Measurements from ENCODE around the gene MZT2B. TPM values are rescaled to one million over a fixed set of nuclear protein-coding genes. Genes with fewer than 3 reads are reported as not detected.
"Not testable (repeated sequence)": the region's sequence is repeated elsewhere in the genome, so short reads cannot be mapped to it uniquely, and the experiment has no call there.

Gene MZT2B
- total RNA-seq, 1 experiment from 2014 or later, result 341 TPM

DNA sequence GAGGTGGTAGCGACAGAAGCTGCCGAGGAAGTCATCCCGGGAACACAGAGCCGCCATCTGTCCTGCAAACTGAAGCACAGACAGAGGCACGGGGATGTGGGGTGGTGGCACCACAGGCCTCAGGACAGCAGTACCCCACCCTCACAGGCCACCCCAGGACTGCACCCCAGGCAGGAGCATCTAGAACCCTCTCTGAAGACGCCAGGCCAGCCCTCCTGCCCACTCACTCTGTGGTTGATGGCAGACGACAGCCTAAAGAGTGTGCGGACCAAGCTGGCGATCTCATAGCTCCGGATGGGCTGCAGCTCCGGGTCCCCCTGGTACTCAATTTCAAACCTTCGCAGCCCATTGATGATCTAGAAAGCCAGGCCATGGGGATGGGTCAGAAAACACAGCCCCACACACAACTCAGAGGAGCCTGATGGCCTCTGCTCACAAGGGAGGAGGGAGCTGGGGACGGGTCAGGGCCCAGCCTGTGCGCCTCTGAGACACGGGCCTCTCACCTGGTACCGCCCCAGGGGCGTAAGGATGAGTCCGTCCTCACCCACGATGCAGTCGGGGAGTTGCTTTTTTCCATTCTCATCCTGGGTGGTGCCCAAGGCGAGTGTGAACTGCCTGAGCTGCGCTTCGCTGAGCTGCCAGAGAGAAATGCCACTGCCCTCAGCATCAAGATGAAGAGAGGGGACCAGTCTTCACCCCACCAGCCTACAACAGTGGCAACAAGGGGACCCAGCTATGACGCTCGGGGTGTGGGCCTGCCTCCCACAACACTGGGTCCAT is 29.1 kb upstream of the MZT2B start:
- DNase-seq (ENCODE audit: low spot score), result no peak
- ChIA-PET CTCF (no interaction called here), POLR2A (ENCODE audit: low non-redundant PET) (no interaction called here)
- no peak overlapping the region for H3K4me3 ChIP-seq (ENCODE audit: low read depth, low read length, poor library complexity, severe bottlenecking)
- peaks cover 5% of the 10 kb centered on the region for H3K36me3 ChIP-seq (ENCODE audit: insufficient read depth, low read length, poor library complexity, severe bottlenecking)
- no peaks in the 10 kb centered on the region for H3K4me1 ChIP-seq (ENCODE audit: insufficient read depth, low read length, poor library complexity, severe bottlenecking)
- intact Hi-C loops (cut with micrococcal nuclease; ENCODE audit: unreplicated experiment), result no loop called here
- TF ChIP-seq, protein P1, sequence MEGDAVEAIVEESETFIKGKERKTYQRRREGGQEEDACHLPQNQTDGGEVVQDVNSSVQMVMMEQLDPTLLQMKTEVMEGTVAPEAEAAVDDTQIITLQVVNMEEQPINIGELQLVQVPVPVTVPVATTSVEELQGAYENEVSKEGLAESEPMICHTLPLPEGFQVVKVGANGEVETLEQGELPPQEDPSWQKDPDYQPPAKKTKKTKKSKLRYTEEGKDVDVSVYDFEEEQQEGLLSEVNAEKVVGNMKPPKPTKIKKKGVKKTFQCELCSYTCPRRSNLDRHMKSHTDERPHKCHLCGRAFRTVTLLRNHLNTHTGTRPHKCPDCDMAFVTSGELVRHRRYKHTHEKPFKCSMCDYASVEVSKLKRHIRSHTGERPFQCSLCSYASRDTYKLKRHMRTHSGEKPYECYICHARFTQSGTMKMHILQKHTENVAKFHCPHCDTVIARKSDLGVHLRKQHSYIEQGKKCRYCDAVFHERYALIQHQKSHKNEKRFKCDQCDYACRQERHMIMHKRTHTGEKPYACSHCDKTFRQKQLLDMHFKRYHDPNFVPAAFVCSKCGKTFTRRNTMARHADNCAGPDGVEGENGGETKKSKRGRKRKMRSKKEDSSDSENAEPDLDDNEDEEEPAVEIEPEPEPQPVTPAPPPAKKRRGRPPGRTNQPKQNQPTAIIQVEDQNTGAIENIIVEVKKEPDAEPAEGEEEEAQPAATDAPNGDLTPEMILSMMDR (conservative IDR thresholded peaks at IDR 0.05; ENCODE audit: low read depth, low read length), result no peak
- TF ChIP-seq EZH2 (IDR thresholded peaks at IDR 0.05; ENCODE audit: borderline replicate concordance, low read depth, low read length, poor library complexity, severe bottlenecking), result no peak
- H3K9me3 ChIP-seq (ENCODE audit: low read depth, low read length, poor library complexity, severe bottlenecking), result no peaks in the 10 kb centered on the region
- no TSS peak for BruUV-seq (replicated peaks)
- no peak overlapping the region for H3K27ac ChIP-seq (ENCODE audit: low read depth, low read length, poor library complexity, severe bottlenecking)
- H3K27me3 ChIP-seq (replicated peaks; ENCODE audit: insufficient read depth, low read depth, low read length, poor library complexity), result no peaks in the 10 kb centered on the region

- not testable (repeated sequence) for H3K4me3 ChIP-seq (ENCODE audit: low read depth, low read length, poor library complexity, severe bottlenecking); BruUV-seq (replicated peaks)
- CTCF ChIA-PET, result interaction anchor here (0.6 kb wide), 1 partner anchor 181 kb away, joined by 9 read pairs; no protein-coding TSS in a partner anchor
These were observed 28.2 kb upstream of the MZT2B start for GRCh38 chr2:130153721-130154422.

DNA sequence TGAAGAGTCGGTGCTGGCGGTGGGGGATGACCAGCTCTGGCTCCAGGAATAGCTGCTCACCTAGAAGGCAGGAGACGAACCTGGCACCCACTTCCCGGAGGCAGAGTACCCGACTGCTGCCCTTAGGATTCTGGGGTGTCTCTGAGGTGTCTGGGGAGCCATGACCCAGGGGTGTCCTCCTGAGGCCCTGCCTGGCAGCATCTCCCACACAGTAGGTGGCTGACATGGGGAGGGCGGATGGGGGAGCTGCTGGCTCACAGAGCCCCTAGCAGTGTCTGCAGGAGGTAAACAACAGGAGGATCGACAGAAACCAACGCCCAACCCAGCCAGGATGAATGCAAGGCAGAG is 27.7 kb upstream of the MZT2B start:
- DNase-seq (ENCODE audit: low spot score); H3K4me1 ChIP-seq (ENCODE audit: insufficient read depth, low read length, poor library complexity, severe bottlenecking); H3K27me3 ChIP-seq (replicated peaks; ENCODE audit: insufficient read depth, low read depth, low read length, poor library complexity); BruUV-seq (replicated peaks); H3K9me3 ChIP-seq (ENCODE audit: low read depth, low read length, poor library complexity, severe bottlenecking); H3K36me3 ChIP-seq (ENCODE audit: insufficient read depth, low read length, poor library complexity, severe bottlenecking); POLR2A ChIA-PET (ENCODE audit: low non-redundant PET); intact Hi-C loops (cut with micrococcal nuclease; ENCODE audit: unreplicated experiment); H3K27ac ChIP-seq (ENCODE audit: low read depth, low read length, poor library complexity, severe bottlenecking); H3K4me3 ChIP-seq (ENCODE audit: low read depth, low read length, poor library complexity, severe bottlenecking): not testable (repeated sequence)
- CTCF ChIA-PET, result interaction anchor here (0.6 kb wide), 1 partner anchor 181 kb away, joined by 9 read pairs; no protein-coding TSS in a partner anchor

More at GRCh38 chr2:130153721-130154422, 28.2 kb upstream of the MZT2B start:
- H3K27ac ChIP-seq (ENCODE audit: low read depth, low read length, poor library complexity, severe bottlenecking); intact Hi-C loops (cut with micrococcal nuclease; ENCODE audit: unreplicated experiment); H3K4me1 ChIP-seq (ENCODE audit: insufficient read depth, low read length, poor library complexity, severe bottlenecking); H3K27me3 ChIP-seq (replicated peaks; ENCODE audit: insufficient read depth, low read depth, low read length, poor library complexity); H3K9me3 ChIP-seq (ENCODE audit: low read depth, low read length, poor library complexity, severe bottlenecking); DNase-seq (ENCODE audit: low spot score); H3K36me3 ChIP-seq (ENCODE audit: insufficient read depth, low read length, poor library complexity, severe bottlenecking); POLR2A ChIA-PET (ENCODE audit: low non-redundant PET): not testable (repeated sequence)

DNA sequence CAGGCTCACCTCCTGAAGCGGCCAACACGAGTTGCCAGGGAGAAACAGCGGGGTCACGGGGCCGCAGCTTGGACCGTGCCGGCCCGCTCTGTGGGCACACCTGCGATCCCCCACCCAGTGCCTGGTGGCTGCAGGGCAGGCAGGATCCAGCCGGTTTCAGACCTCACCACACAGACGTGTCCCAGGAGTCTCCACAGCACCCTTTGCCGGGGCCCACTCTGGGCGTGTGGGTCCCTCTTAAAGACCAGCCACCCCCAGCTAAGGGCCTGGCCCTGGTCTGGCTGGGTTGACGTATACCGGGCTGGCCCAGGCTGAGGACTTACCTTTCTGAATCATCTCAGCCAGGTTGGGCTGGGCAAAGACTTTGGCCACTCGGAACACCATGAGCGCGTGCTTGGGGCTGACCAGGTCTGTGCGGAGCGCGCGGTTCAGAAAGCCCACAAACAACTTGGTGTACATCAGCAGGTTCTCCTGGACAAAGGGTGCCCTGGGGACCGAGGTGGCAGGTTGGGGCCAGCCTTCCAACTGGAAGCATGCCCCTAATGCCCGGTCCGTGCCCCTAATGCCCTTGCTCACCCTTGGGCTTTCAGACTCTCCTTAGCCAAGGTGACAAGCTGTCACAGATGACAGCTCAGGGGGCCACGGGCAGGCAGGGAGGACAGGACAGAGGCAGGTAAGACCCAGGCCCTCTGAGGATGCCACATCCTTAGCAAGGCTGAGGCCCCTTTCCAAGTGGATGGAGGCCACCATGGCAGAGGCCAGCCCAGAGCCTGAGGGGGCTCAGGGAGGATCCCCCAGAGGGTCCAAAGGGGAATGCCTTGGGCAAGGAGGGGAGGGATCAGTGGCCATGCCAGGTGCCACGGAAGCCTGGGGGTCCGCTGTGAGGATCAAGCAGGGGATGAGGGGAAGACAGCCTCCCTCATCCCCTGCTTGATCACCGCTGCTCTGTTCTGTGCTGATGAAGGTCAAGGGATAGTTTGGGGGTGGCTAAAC is 27.0 kb upstream of the MZT2B start:
- Histone ChIP-seq H3K27me3 (replicated peaks; ENCODE audit: insufficient read depth, low read depth, low read length, poor library complexity) (no peaks in the 10 kb centered on the region), H3K9me3 (ENCODE audit: low read depth, low read length, poor library complexity, severe bottlenecking) (no peaks in the 10 kb centered on the region), H3K4me3 (ENCODE audit: low read depth, low read length, poor library complexity, severe bottlenecking) (no peak overlapping the region), H3K27ac (ENCODE audit: low read depth, low read length, poor library complexity, severe bottlenecking) (no peak overlapping the region), H3K36me3 (ENCODE audit: insufficient read depth, low read length, poor library complexity, severe bottlenecking) (peaks cover 5% of the 10 kb centered on the region), H3K4me1 (ENCODE audit: insufficient read depth, low read length, poor library complexity, severe bottlenecking) (no peaks in the 10 kb centered on the region)
- no peak for DNase-seq (ENCODE audit: low spot score)
- TF ChIP-seq EZH2 (IDR thresholded peaks at IDR 0.05; ENCODE audit: borderline replicate concordance, low read depth, low read length, poor library complexity, severe bottlenecking), result no peak
- TF ChIP-seq, protein P1 (conservative IDR thresholded peaks at IDR 0.05; ENCODE audit: low read depth, low read length), result no peak
- intact Hi-C loops (cut with micrococcal nuclease; ENCODE audit: unreplicated experiment), result no loop called here
- ChIA-PET CTCF (no interaction called here), POLR2A (ENCODE audit: low non-redundant PET) (no interaction called here)
- no TSS peak for BruUV-seq (replicated peaks)
